HTERT RPE-1 (cell line): Measurements from ENCODE around the gene AGXT.

Experiments used
- in situ Hi-C: fragments of 300-500 bp; cut with MboI; formaldehyde crosslinking; loops from 4 replicates; pipeline ENCODE4 v1.14.3; 2020; ENCODE audit warnings: low sequenced_read_pairs

AGXT gene

GRCh38 chr2:240912878-240913809 is 44.5 kb downstream of the AGXT start:
- in situ Hi-C loops = no loop called here

GRCh38 chr2:240913810-240914644 is 45.4 kb downstream of the AGXT start:
- in situ Hi-C loops = no loop called here

DNA sequence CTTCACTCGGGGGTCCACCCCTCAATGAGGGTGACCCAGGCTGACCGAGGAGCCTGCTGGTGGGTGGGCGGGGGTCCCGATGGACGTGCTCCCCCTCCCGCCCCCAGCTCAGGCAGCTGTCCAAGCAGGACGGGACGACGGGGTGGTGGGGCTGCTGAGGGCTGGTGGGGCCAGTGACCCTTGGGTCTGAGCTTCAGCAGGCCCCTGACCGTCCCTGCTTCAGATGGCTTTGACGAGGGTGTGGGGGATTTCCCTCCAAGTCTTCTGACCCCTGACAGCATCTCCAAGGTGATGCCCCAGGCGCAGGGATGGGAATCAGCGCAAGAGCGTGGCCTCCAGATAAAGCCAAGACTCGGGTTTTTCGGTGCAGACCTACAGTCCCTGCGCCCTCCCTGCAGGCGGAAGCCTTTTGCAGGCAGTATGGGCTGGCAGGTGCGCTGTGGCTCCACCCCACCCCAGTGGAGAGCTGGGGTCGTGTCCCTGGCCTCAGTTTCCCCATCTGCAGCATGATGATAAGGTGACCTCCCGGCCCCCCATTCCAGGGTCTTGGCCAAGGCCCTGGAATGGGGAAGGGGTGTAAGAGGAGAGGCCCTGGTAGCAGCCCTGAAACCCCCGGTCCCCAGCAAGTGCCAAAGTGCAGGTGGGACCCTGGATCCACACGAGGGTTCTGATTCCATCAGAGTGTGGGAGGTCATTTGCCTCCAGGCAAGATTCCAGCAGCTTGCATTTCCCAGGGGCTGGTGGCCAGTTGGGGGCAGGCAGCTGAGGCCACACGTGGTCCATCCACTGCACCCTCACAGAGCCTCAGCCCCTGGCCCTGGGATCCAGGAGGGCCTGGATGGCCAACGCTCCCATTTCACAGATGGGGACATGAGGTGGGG is 46.3 kb downstream of the AGXT start:
- in situ Hi-C loops = no loop called here

GRCh38 chr2:240915526-240916341 is 47.1 kb downstream of the AGXT start:
- in situ Hi-C loops = no loop called here

DNA sequence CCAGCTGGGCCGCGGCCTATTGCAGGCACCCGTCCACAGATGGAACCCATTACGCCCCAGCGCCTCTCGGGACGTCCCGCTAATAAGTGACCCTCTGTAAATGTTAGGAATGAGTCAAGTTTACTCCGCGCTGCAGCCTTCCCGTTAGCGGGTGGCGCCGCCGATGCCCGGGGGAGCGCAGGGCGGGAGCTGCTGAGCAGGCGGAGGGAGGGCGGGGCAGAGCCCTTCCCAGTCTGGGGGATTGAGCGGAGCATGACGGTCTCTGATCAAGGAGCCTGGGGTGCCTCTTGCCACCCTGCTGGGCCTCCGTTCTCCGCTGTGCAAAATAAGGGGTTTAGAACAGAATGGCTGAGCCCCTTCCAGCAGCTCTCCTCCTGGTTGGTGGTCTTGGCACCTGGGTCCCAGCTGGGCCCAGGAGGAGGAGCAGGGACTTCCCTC is 48.0 kb downstream of the AGXT start:
- in situ Hi-C loops = no loop called here

DNA sequence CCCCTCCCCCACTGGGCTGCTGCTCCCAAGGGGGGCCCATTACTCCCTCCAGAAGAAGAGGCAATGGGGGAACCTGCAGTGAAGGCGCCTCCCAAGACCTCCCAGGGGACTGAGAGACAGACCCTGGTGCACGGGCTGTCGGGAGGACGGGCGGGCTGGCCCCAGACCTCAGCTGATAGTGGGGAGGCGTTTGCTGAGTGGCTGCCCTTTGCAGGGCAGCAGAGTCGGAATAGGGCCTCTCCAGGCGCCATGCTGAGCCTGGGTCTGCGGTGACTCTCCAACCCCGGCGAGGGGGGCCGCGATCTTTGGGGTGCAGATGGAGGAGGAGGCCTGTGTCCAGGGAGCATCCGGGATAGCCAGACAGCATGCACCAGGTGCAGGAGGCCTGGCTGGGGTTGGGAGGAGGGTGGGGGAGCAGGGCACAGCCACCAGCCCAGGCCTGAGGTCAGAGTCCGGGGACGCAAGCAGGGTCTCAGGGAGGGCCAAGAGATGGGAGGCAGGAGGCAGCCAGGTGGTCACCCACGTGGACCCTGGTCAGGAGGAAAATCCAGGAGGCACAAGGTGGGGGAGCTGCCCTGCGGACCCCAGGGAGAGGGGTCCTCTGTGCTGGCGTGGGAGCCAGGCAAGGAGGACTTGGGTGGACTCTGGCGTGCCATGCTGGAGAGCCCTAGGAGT is 48.5 kb downstream of the AGXT start:
- in situ Hi-C loops = no loop called here

GRCh38 chr2:240917684-240918257 is 49.1 kb downstream of the AGXT start:
- in situ Hi-C loops = no loop called here

DNA sequence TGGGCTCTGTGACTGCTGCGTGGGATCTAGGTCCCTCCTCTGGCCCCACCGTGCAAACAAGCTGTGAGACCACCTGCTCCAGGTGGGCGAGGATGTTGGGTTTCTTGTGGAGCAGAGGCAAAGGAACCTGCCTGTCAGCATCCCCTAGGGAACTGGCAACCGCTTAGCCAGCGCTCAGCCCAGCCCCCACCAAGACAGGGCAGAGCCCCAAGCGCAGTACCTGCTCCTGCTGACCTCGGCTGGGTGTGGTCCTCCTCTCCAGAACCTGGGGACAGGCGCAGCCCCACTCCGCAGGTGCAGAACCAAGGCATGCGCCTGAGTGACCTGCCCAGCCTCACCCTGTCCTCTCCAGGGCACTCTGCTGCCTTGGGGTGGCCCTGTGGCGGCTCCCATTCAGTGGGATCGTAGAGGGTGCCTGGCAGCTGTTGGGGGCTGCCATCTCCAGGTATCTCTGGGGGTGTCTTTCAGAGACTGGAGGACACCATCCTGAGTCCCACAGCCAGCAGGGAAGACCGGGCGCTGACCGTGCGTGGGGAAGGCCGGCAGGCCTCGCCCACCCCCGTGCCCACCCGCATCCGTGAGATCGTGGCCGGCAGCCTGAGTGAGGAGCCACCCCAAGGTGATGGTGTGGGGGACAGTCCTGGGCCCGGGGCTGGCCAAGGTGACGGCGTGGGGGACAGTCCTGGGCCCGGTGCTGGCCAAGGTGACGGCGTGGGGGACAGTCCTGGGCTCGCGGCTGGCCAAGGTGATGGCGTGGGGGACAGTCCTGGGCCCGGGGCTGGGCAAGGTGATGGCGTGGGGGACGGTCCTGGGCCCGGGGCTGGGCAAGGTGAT is 49.9 kb downstream of the AGXT start:
- in situ Hi-C loops = no loop called here

DNA sequence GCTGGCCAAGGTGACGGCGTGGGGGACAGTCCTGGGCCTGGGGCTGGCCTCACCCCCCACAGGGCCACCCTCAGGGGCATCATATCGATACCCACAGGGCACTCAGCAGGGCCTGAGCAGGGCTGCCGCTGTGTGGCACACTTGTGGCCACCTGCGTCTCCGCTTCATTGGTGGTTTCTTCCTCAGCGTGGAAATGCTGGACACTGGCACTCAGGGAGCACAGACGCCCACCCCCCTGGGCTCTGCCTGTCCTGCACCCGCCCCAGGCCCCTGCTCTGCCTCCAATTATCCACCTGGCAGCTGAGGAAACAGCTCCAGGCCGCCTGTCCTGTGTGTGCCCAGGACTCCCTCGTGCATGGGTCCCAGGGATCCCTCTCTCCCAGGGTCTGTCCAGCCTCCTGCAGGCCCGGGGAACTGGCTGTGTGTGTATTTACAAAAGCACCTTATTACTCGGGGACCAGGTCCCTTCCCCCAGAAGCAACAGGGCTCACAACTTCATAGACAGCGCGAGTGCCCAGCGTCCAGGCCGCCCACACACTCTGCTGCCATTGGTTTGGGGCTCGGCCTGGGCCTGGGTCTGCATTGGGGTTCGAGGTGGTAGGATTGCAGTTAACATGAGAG is 50.6 kb downstream of the AGXT start:
- in situ Hi-C loops = no loop called here

DNA sequence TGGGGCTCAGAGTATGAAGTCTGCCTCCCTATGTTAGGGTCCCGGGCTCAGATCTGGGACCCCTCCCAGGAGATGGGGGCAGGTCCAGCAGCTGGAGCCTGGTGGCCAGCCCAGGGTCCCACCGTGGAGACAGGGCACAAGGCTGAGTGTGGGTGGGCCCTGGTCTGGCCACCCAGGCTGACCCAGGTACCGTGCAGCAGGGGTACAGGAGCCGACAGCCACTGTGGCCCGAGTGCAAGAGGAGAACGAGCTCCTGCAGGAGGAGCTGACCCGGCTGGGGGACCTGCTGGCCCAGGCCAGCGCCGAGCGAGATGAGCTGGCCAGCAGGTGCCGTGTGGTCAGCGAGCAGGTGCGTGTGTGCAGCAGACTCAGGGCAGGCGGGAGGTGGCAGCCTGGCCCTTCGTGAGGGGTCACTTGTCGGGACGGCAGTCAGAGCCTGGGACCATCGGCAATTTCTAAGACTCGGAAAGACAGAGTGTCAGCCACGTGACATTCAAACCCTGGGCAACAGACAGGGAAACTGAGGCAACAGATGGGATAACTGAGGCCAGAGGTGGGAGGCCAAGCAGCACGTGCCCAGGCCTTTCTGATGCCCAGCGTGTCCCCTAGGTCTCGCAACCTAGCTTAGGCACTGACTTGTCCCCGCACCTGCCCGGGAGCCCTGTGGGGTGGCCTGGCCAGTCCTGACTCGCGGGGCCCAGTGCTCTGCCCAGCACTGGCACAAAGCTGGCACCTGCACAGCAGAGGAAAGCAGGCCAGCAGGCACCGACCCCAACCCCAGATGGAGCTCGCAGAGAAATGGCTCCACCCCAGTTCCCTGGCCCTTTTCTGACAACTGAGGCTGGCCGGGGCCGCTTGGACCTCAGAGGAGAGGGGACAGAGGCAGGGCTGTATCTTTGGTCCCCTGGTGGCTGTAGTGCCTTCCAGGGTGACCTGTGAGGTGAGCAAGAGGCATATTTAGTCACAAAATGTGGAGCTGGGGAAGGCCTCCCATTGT is 51.5 kb downstream of the AGXT start:
- in situ Hi-C loops = no loop called here

- in situ Hi-C loops = no loop called here
Observed at GRCh38 chr2:240920783-240921231, 52.2 kb downstream of the AGXT start.

DNA sequence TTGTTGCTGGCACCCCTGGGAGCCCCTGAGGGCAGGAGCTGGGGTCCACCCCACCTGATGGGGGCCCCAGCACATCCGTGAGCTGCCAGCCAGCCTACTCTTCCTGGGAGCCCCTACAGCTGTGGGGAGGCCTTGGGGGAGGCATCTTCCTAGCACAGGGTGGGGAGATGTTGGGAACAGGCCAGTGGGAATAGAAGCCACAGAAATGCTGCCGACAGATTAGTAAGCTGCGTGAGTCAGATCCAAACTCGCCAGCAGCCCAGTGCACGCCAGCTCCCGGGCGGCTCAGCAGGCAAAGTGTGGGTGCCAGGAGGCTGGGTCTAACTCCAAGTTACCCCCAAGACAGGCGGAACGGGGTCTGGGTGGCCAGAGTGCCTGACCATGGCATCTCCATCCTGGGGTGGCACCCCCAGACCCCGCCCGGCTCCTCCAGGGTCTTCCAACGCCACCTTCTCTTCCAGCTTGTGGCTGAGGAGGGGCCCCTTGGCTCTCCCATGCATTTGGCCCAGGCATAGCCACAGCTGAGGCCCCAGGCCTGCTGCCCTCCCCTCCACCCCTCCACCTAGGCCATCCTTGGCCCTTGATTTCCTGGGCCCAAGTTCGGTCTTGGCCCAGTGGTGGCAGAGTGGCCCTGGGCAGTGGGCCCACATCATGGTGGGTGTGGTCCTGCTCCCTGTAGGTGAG is 52.8 kb downstream of the AGXT start:
- in situ Hi-C loops = no loop called here

GRCh38 chr2:240921995-240922244 is 53.3 kb downstream of the AGXT start:
- in situ Hi-C loops = no loop called here

DNA sequence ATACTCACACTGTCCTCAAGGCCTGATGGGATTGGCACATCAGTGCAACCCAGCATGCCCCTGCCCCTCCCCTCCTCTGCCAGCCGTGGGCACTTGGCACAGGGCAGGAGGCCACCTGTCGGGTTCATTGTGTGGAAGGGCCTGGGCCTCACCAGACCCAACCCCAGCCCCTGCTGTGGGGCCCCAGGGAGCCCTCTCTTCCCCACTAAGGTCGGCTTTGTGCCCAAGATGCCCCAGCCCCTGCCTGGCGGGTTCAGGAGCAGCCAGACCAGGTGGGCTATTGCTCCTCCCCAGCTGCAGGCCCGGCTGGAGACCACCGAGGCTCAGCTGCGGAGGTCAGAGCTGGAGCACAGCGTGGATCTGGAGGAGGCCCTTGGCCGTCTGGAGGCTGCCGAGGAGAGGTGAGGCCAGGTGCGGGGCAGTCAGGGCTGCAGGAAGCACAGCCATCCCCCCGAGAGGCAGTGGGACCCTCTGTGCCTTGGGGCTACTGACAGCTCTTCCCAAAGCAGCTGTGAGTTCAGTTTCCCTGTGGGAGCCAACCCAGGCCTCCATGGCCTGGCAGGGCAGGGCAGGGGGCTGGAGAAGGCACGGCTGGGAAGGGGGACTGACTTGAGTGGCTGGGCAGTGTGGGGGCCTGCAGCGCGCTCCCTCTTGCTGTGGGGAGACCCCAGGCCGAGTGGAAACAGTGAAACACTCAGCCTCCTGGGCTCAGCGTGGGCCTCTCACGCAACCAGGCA is 53.8 kb downstream of the AGXT start:
- in situ Hi-C loops = no loop called here

GRCh38 chr2:240922982-240923537 is 54.4 kb downstream of the AGXT start:
- in situ Hi-C loops = no loop called here
